LNCaP clone FGC (cell line): ENCODE results near the gene TMEM164.

Experiments used
- DNase-seq: peaks from one replicate; pipeline ENCODE4 v3.0.0-alpha.2; 2011; ENCODE audit warnings: low read depth
- H3K4me3 ChIP-seq: 2 replicates; pipeline ENCODE4 v1.5.1; 2011; ENCODE audit warnings: mild to moderate bottlenecking, low read depth, low read length, control low read depth
- TF ChIP-seq, protein P1 (sequence below): IDR thresholded peaks from 2 replicates; pipeline ENCODE4 v1.5.1; 2012; ENCODE audit warnings: mild to moderate bottlenecking; ENCODE audit not compliant: control insufficient read depth, insufficient read depth; ENCODE audit errors: extremely low read depth

TMEM164 gene

DNA sequence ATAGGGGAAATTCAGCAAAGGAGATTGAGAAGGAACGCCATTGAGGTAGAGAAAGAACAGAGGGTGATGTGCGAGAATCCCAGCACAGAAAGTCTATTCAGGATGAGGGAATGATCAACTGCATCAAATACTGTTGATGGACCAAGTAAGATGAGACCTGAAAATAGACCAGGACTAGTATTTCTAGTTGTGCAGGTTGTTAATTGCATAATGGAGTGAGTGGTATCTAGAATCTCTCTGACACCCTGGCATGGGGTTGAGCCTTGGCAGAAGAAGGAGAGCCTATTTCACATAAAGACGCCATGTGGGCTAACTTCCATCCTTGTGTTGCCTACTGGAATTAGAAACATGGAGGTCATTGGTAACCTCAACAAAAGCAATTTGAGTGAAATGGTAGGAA is 135.6 kb downstream of the TMEM164 start:
- no peak for DNase-seq
- TF ChIP-seq, protein P1, sequence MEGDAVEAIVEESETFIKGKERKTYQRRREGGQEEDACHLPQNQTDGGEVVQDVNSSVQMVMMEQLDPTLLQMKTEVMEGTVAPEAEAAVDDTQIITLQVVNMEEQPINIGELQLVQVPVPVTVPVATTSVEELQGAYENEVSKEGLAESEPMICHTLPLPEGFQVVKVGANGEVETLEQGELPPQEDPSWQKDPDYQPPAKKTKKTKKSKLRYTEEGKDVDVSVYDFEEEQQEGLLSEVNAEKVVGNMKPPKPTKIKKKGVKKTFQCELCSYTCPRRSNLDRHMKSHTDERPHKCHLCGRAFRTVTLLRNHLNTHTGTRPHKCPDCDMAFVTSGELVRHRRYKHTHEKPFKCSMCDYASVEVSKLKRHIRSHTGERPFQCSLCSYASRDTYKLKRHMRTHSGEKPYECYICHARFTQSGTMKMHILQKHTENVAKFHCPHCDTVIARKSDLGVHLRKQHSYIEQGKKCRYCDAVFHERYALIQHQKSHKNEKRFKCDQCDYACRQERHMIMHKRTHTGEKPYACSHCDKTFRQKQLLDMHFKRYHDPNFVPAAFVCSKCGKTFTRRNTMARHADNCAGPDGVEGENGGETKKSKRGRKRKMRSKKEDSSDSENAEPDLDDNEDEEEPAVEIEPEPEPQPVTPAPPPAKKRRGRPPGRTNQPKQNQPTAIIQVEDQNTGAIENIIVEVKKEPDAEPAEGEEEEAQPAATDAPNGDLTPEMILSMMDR, result no peak
- H3K4me3 ChIP-seq, result no peak overlapping the region

- no peak overlapping the region for H3K4me3 ChIP-seq
- DNase-seq, result no peak
- TF ChIP-seq, protein P1, result no peak
Observed at GRCh38 chrX:110139172-110139571, 136.3 kb downstream of the TMEM164 start.

DNA sequence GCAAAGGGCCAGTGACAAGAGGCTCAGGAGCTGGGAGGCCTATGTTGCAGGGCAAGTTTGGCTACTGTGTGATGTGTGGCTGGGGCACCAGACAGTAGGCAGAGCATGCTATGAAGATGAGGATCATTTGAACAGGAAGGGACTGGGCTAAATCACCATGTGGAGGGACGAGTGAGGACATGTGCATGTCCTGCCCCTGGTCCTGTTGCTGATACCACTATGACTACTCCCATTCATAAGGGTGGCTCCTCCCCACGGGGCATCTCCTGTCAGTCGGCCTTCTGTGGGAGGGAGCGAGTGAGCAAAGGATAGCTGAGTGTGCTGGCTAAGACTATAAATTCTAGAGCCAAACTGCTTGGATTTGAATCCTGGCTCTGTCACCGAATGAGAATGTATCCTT is 139.2 kb downstream of the TMEM164 start:
- TF ChIP-seq, protein P1, result no peak
- H3K4me3 ChIP-seq, result no peak overlapping the region
- no peak for DNase-seq

DNA sequence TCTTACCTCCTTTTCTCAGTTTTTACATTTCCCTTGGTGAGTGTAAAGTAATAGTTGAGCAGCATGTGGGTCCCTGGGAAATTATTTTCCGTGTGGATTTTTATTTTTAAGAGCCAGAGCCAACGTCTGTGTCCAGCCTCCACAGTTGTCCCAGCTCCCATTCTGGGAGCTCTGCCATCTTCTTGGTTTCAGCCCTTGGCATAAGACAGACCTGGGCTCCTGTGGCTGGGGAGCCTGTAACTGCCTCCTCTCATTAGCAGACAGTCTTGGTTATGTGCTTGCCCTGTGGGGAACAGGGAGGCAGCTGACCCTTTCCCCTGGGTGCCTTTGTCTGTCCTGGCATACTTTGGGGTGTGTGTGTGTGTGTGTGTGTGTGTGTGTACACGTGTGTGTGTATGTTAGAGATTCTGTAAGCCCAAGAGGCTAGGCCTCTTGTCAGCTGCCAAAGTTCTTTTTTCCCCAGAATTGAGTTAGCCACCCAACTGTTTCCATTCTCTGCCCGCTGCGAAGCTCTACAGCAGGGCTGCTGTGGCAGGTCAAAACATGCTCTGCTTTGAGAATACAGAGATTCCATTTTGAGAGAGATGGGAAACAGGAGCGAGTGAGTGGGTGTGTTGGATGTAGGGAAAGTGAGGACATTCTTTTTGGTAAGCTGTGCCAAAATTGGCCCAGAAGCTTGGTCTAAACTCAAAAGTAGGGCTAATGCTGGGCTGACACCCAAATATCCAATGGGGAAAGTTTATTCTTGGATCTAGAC is 140.7 kb downstream of the TMEM164 start:
- TF ChIP-seq, protein P1, result no peak
- no peak for DNase-seq
- no peak overlapping the region for H3K4me3 ChIP-seq

- DNase-seq, result no peak
Observed at GRCh38 chrX:110145311-110145710, 142.4 kb downstream of the TMEM164 start.

DNA sequence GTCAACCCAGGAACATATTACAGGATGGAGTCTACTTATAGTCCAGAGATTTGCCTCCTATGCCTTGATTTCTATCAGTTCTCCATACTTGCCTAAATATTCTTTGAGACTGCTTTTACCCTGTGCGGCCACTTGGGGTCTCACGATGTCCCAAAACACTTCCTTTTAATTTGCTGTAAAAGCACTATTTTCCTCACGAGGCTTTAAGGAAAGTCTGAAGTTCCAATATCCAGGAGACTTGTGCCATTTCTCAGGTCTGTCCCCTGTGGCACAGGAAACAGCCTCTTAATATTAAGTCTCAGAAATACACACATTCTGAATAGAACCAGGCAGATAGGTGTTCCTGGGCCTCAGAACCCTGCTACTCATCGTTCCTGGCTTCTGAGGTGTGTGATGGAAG is 142.9 kb downstream of the TMEM164 start:
- H3K4me3 ChIP-seq, result no peak overlapping the region
- TF ChIP-seq, protein P1, result peak; percentile 52
- DNase-seq, result no peak

More at GRCh38 chrX:110145311-110145710, 142.4 kb downstream of the TMEM164 start:
- H3K4me3 ChIP-seq, result no peak overlapping the region
- TF ChIP-seq, protein P1, result no peak

GRCh38 chrX:110146521-110146920 is 143.6 kb downstream of the TMEM164 start:
- H3K4me3 ChIP-seq, result no peak overlapping the region
- DNase-seq, result no peak
- TF ChIP-seq, protein P1, result peak; percentile 59
